ENCODE data around the gene PLXNB2. TPM values are rescaled to one million over a fixed set of nuclear protein-coding genes. Genes with fewer than 3 reads are reported as not detected.

Gene PLXNB2
- total and polyA plus RNA-seq, 2 of the 4 experiments (the other 2 are of a cell fraction), result 73.1 to 202 TPM

- Histone ChIP-seq H2BK120ac (ENCODE audit: low read depth, low read length) (no peak overlapping the region), H3K56ac (ENCODE audit: extremely low read depth, insufficient read depth, low read length) (no peak overlapping the region), H3K9me1 (ENCODE audit: insufficient read depth, low read length) (no peaks in the 10 kb centered on the region), H3K18ac (ENCODE audit: low read depth, low read length) (no peak overlapping the region), H3K9ac (ENCODE audit: low read depth, low read length) (no peak overlapping the region), H2BK5ac (ENCODE audit: low read depth, low read length, poor library complexity, severe bottlenecking) (no peak overlapping the region), H3K79me1 (ENCODE audit: low read depth in 1 of 2, low read length in 2 of 2) (peaks cover 12 to 54% of the 10 kb centered on the region in 2 experiments; a peak in 3 of 4 replicates), H3K27me3 (ENCODE audit: control insufficient read depth, insufficient read depth, low read length) (no peaks in the 10 kb centered on the region), H3K4me3 (ENCODE audit: insufficient read depth, low read depth, low read length) (no peak overlapping the region), H2AFZ (replicated peaks; ENCODE audit: low read length, poor library complexity) (no peak overlapping the region), H3K9me3 (ENCODE audit: control insufficient read depth, insufficient read depth, low read length) (no peaks in the 10 kb centered on the region), H4K5ac (ENCODE audit: low read depth, low read length) (no peak overlapping the region), H2AK9ac (replicated peaks; ENCODE audit: low read depth, low read length, poor library complexity) (no peak overlapping the region), H2AK5ac (ENCODE audit: low read depth, low read length) (no peak overlapping the region), H4K91ac (ENCODE audit: insufficient read depth, low read depth, low read length) (no peak overlapping the region), H3K4me1 (ENCODE audit: control insufficient read depth, insufficient read depth, low read length) (peaks cover 10% of the 10 kb centered on the region), H3K14ac (replicated peaks; ENCODE audit: low read depth, low read length) (no peak overlapping the region), H4K20me1 (ENCODE audit: insufficient read depth, low read length) (peaks cover 72% of the 10 kb centered on the region), H3K4ac (ENCODE audit: low read depth, low read length) (no peak overlapping the region), H2BK20ac (ENCODE audit: low read depth, low read length) (no peak overlapping the region), H2BK15ac (ENCODE audit: low read depth, low read length) (no peak overlapping the region), H3K23ac (ENCODE audit: low read depth, low read length) (no peak overlapping the region), H3K36me3 (ENCODE audit: control insufficient read depth, insufficient read depth, low read length) (peaks cover 82% of the 10 kb centered on the region), H3K27ac (ENCODE audit: insufficient read depth, low read length) (no peak overlapping the region), H3K4me2 (ENCODE audit: low read depth, low read length) (no peak overlapping the region), H4K8ac (ENCODE audit: low read depth in 2 of 2, low read length in 2 of 2) (no peak overlapping the region)
- ChIA-PET CTCF (no interaction called here), POLR2A (ENCODE audit: unreplicated experiment) (no interaction called here)
- WGBS, 2 experiments (ENCODE audit: extremely low coverage in 2 of 2, insufficient read length in 1 of 2), result 94% methylated on average over 6 of the region's 40 CpGs; no CpG with 5 or more reads in 1 of the 2 experiments
- no TSS peak for BruUV-seq (replicated peaks)
- intact Hi-C loops (cut with micrococcal nuclease), result no loop called here
- dilution Hi-C loops (cut with HindIII; ENCODE audit: low sequenced_read_pairs, unreplicated experiment), result no loop called here
- no peak for DNase-seq
- TF ChIP-seq MXI1 (IDR thresholded peaks at IDR 0.05; ENCODE audit: borderline replicate concordance, low read depth, low read length), result no peak
- TF ChIP-seq, protein P1, sequence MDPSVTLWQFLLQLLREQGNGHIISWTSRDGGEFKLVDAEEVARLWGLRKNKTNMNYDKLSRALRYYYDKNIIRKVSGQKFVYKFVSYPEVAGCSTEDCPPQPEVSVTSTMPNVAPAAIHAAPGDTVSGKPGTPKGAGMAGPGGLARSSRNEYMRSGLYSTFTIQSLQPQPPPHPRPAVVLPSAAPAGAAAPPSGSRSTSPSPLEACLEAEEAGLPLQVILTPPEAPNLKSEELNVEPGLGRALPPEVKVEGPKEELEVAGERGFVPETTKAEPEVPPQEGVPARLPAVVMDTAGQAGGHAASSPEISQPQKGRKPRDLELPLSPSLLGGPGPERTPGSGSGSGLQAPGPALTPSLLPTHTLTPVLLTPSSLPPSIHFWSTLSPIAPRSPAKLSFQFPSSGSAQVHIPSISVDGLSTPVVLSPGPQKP (IDR thresholded peaks at IDR 0.05; ENCODE audit: borderline replicate concordance, low read depth, low read length), result no peak
- TF ChIP-seq MAZ (IDR thresholded peaks at IDR 0.05; ENCODE audit: borderline replicate concordance, low read depth, low read length), result no peak
- no peak for TF ChIP-seq CTCF (conservative IDR thresholded peaks at IDR 0.05; ENCODE audit: low read depth, low read length)
- no peak for TF ChIP-seq RCOR1 (IDR thresholded peaks at IDR 0.05; ENCODE audit: insufficient replicate concordance, low read length)
- no peak for TF ChIP-seq MAFK (IDR thresholded peaks at IDR 0.05; ENCODE audit: low read depth, low read length)
- TF ChIP-seq USF2 (IDR thresholded peaks at IDR 0.05; ENCODE audit: low read depth, low read length), result no peak
- no peak for TF ChIP-seq CHD1 (IDR thresholded peaks at IDR 0.05; ENCODE audit: low read depth, low read length)
- TF ChIP-seq CEBPB (IDR thresholded peaks at IDR 0.05; ENCODE audit: low read depth, low read length), result no peak
- TF ChIP-seq BHLHE40 (IDR thresholded peaks at IDR 0.05; ENCODE audit: low read depth, low read length), result no peak
- TF ChIP-seq NFE2L2 (IDR thresholded peaks at IDR 0.05; ENCODE audit: low read depth, low read length), result no peak
- TF ChIP-seq RAD21 (IDR thresholded peaks at IDR 0.05; ENCODE audit: low read length), result no peak
- no peak for TF ChIP-seq POLR2A (IDR thresholded peaks at IDR 0.05; ENCODE audit: low read depth, low read length)
- no peak for ATAC-seq (ENCODE audit: low read depth)
- in situ Hi-C loops (cut with MboI; ENCODE audit: low sequenced_read_pairs), result no loop called here
Observed at GRCh38 chr22:50286701-50287318, 20.6 kb downstream of the PLXNB2 start.
